CD4-positive, alpha-beta memory T cell (primary cell): ENCODE results near the gene AKAP12. TPM values are rescaled to one million over a fixed set of nuclear protein-coding genes. Genes with fewer than 3 reads are reported as not detected.

Experiments used
- CTCF ChIA-PET: fragments of 350-600 bp; sonication (Branson Sonifier 250); formaldehyde crosslinking; loops from one replicate; lab custom pipeline; 2021; ENCODE audit warnings: inconsistent platforms; ENCODE audit not compliant: partially characterized antibody; lab: Charles Lee
- POLR2A ChIA-PET: fragments of 350-600 bp; sonication (Branson Sonifier 250); formaldehyde crosslinking; loops from one replicate; lab custom pipeline; 2021; ENCODE audit not compliant: partially characterized antibody; lab: Charles Lee
- DNase-seq, 5 donors: peaks; one replicate each; pipeline versions ENCODE4 v3.0.0 to v3.0.0-alpha.2; 2020 to 2022; ENCODE audit warnings: mixed read lengths in 1 of 5
- H3K27ac ChIP-seq: one replicate; pipeline ENCODE4 v1.7.0; 2013; ENCODE audit warnings: low read depth, low read length
- H3K27me3 ChIP-seq: 2 replicates; pipeline ENCODE4 v1.7.0; 2013; ENCODE audit warnings: mild to moderate bottlenecking, low read length, moderate library complexity; ENCODE audit not compliant: insufficient read depth
- H3K36me3 ChIP-seq: 2 replicates; pipeline ENCODE4 v1.7.0; 2013; ENCODE audit warnings: mild to moderate bottlenecking, low read length, moderate library complexity; ENCODE audit not compliant: insufficient read depth
- H3K4me1 ChIP-seq: 2 replicates; pipeline ENCODE4 v1.7.0; 2013; ENCODE audit warnings: mild to moderate bottlenecking, low read length, moderate library complexity; ENCODE audit not compliant: insufficient read depth
- H3K4me3 ChIP-seq, 2 donors: one replicate each; pipeline ENCODE4 v1.7.0; 2013; ENCODE audit warnings: low read length in 2 of 2, mild to moderate bottlenecking in 1 of 2
- H3K9me3 ChIP-seq, 2 donors: one replicate each; pipeline ENCODE4 v1.7.0; 2013; ENCODE audit warnings: low read length in 2 of 2, control low read depth in 1 of 2; ENCODE audit not compliant: control insufficient read depth in 1 of 2
- H3K27ac Mint-ChIP-seq, 7 donors: one replicate each; pipeline ENCODE4 v1.8.0; 2020 to 2021; ENCODE audit warnings: mixed read lengths in 7 of 7, mild to moderate bottlenecking in 6 of 7, inconsistent platforms in 3 of 7, moderate library complexity in 3 of 7
- H3K27me3 Mint-ChIP-seq, 2 donors: one replicate each; pipeline ENCODE4 v1.8.0; 2020 to 2021; ENCODE audit warnings: mixed read lengths in 2 of 2
- H3K36me3 Mint-ChIP-seq, 2 donors: one replicate each; pipeline ENCODE4 v1.8.0; 2020 to 2021; ENCODE audit warnings: mixed read lengths in 2 of 2, inconsistent platforms in 1 of 2, mild to moderate bottlenecking in 1 of 2
- H3K4me1 Mint-ChIP-seq, 4 donors: one replicate each; pipeline ENCODE4 v1.8.0; 2020 to 2021; ENCODE audit warnings: mixed read lengths in 4 of 4, mild to moderate bottlenecking in 1 of 4
- H3K4me3 Mint-ChIP-seq, 8 donors: one replicate each; pipeline ENCODE4 v1.8.0; 2020 to 2021; ENCODE audit warnings: mixed read lengths in 8 of 8, mild to moderate bottlenecking in 7 of 8, moderate library complexity in 6 of 8, inconsistent platforms in 3 of 8
- H3K9me3 Mint-ChIP-seq, 8 donors: one replicate each; pipeline ENCODE4 v1.8.0; 2020 to 2021; ENCODE audit warnings: mixed read lengths in 8 of 8, mild to moderate bottlenecking in 5 of 8, inconsistent platforms in 3 of 8, moderate library complexity in 1 of 8
- intact Hi-C: fragments of 100-400 bp; cut with micrococcal nuclease; formaldehyde crosslinking; loops from one replicate; pipeline ENCODE4 v1.15.1; 2023
- polyA plus RNA-seq, 2 donors: library from polyadenylated mRNA; unstranded; fragments of 300-500 nt; fragmentation: Illumina TruSeq; gene quantifications; one replicate each; pipeline ENCODE4 v1.2.3, GENCODE V29; 2021
- total RNA-seq, 2 experiments: library from RNA; stranded (reverse); gene quantifications; one replicate each; pipeline ENCODE4 v1.2.3, GENCODE V29; 2021

Gene AKAP12
- total and polyA plus RNA-seq, 4 experiments from 2014 or later: 0.96 to 1.1 TPM; not detected in 2

DNA sequence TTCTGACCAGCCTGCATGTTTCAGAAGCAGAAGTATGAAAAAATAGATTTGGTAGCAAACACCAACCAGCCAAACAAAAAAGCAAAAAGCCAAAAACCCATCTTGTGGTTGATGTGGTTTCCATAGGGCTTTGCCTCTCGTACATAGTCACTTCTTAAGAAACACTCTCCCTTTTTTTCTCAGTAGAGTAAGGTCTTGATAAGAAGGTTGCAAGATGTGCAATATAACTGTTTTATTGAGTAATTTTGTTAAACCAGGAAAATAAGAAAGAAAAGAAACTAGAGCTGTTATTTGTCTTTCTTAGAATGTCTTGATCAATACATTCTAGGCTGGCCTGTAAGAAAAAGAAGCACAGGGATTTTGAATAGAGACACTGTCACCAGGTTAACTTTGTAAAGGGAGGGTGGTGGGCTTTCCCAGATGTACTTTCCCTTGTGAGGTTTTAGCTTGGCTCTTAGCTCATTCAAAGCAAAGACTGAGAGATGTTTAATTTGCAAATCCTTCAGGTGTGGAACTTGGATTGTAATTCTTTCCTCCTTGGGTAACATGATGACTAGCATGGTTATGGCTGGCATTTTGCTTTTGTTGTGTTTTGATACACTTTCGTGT is 49.7 kb downstream of the AKAP12 start:
- peak in 2 of 5 donors; percentile 1 to 8 for DNase-seq
- Mint-ChIP-seq H3K27me3 (peaks cover 14 to 21% of the 10 kb centered on the region in 2 donors), H3K4me3 (peak overlapping the region in 2 of 8 donors; percentile 8 to 11), H3K36me3 (no peaks in the 10 kb centered on the region), H3K9me3 (no peaks in the 10 kb centered on the region), H3K4me1 (peaks cover 16 to 36% (median 28%) of the 10 kb centered on the region in 4 donors), H3K27ac (peak overlapping the region in 1 of 7 donors; percentile 32)
- Histone ChIP-seq H3K27me3 (no peaks in the 10 kb centered on the region), H3K36me3 (no peaks in the 10 kb centered on the region), H3K4me1 (peaks cover 15% of the 10 kb centered on the region), H3K4me3 (no peak overlapping the region), H3K9me3 (no peaks in the 10 kb centered on the region), H3K27ac (no peak overlapping the region)
- intact Hi-C loops: no loop called here
- ChIA-PET CTCF (interaction anchor here (0.8 to 1.3 kb wide), 2 partner anchors 9 to 35 kb away, joined by 3 to 4 read pairs; no protein-coding TSS in a partner anchor), POLR2A (no interaction called here)

DNA sequence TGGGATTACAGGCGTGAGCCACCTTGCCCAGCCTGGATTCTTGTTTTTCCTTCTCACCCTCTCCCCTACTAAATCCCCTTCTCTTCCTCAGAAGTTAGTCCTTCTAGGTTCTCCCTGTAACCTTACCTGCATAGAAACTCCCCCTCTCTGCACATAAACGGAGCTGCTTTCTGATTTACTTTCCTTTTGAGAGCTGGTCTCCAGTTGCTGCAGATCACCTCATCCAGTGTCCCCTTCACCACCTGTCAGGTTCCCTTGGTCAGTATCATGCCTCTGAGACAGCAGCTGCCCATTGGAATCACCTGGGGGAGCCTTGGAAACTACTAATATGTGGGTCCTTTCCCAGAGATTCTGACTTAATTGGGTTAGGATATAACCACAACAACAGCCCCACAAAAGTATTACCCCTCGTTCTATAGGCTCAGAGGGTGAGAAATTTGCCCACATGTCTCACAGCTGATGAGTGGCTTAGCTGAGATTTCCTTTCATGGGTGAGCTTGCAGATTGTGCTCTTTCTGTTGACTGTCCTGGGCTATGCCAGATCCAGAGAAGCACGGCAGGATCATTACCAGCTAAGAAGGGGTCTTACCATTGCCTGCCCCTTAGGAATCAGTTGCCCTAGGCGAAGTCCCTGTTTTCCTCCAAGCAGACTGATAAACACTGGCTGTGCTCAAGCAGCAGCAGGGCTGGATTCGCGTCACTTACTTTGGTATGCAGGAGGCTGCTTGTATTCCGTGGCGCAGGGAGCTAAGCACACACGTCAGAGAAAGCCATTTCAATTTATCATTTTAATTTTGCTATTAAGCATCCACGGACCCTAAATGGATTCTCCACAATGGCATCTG is 51.3 kb downstream of the AKAP12 start:
- POLR2A ChIA-PET: no interaction called here
- no peaks in the 10 kb centered on the region for H3K36me3 ChIP-seq
- peaks cover 9 to 27% (median 19%) of the 10 kb centered on the region in 4 donors for H3K4me1 Mint-ChIP-seq
- no peaks in the 10 kb centered on the region for H3K36me3 Mint-ChIP-seq
- no peaks in the 10 kb centered on the region for H3K9me3 ChIP-seq
- intact Hi-C loops: no loop called here
- H3K27ac ChIP-seq: no peak overlapping the region
- H3K4me3 Mint-ChIP-seq: no peak overlapping the region
- no peak for DNase-seq
- H3K4me1 ChIP-seq: peaks cover 12% of the 10 kb centered on the region
- no peak overlapping the region for H3K27ac Mint-ChIP-seq
- H3K9me3 Mint-ChIP-seq: no peaks in the 10 kb centered on the region
- H3K4me3 ChIP-seq: no peak overlapping the region
- peaks cover 18 to 23% of the 10 kb centered on the region in 2 donors for H3K27me3 Mint-ChIP-seq
- H3K27me3 ChIP-seq: no peaks in the 10 kb centered on the region
- CTCF ChIA-PET: interaction anchor here (1.2 kb wide), 1 partner anchor 34 kb away, joined by 4 read pairs; no protein-coding TSS in a partner anchor

DNA sequence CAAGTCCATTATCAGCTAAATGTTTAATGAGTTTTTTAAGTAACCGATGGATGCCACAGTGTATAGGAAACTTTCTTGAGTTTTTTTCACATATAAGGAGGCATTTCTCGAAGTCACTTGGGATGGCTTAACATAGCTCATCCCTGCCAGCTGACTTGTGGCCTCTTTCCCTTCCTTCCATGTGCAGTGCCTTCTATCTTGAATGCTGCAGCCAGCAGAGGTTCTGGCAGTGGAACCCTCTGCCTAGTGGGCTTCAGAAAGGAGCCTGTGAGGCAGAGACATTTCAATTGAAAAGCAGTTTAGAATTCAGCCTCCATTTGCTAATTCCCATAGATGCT is 51.9 kb downstream of the AKAP12 start:
- CTCF ChIA-PET: interaction anchor here (1.2 kb wide), 1 partner anchor 33 kb away, joined by 4 read pairs; no protein-coding TSS in a partner anchor
- Mint-ChIP-seq H3K4me3 (no peak overlapping the region), H3K36me3 (no peaks in the 10 kb centered on the region), H3K4me1 (peaks cover 9 to 24% (median 16%) of the 10 kb centered on the region in 4 donors), H3K9me3 (no peaks in the 10 kb centered on the region), H3K27ac (no peak overlapping the region), H3K27me3 (peaks cover 18 to 22% of the 10 kb centered on the region in 2 donors)
- Histone ChIP-seq H3K27me3 (no peaks in the 10 kb centered on the region), H3K27ac (no peak overlapping the region), H3K4me1 (peaks cover 12% of the 10 kb centered on the region), H3K4me3 (no peak overlapping the region), H3K9me3 (no peaks in the 10 kb centered on the region), H3K36me3 (no peaks in the 10 kb centered on the region)
- DNase-seq: no peak
- intact Hi-C loops: no loop called here
- POLR2A ChIA-PET: no interaction called here

DNA sequence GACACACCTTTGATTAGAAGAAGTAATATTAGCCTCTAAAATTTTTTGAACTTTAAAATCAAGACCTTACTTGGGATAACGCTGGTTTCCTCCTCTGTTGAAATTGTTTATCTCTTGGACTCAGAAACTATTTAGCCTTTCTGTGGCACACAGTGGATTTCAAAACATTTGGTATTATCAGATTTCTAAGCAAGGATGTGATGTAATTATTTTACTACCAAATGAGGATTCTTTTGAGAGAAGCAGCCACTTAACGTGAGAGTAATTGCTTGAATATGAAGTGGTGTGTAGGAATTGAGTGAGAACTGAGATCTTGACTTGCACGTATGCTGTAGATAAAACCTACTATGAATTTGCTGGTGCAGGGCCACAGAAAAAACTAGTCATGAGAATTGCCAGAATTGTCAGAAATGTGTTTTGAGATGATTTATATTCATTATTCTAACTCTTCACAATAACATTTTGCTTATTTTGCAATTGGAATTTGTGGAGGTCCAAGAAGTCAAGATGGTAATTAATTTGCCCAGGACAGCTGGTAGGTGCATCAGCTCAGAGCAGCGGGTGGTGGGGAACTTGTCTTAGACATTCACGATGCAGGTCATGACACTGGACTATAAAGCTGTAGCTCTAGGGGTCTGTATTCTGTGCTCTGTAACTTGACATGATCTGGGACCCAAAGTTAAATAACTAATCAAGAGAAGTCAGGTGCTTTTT is 53.4 kb downstream of the AKAP12 start:
- H3K36me3 Mint-ChIP-seq: no peaks in the 10 kb centered on the region
- no peak overlapping the region for H3K4me3 Mint-ChIP-seq
- DNase-seq: no peak
- no peaks in the 10 kb centered on the region for H3K9me3 Mint-ChIP-seq
- CTCF ChIA-PET: no interaction called here
- H3K36me3 ChIP-seq: no peaks in the 10 kb centered on the region
- H3K9me3 ChIP-seq: no peaks in the 10 kb centered on the region
- peaks cover 21 to 23% of the 10 kb centered on the region in 2 donors for H3K27me3 Mint-ChIP-seq
- intact Hi-C loops: no loop called here
- H3K4me1 ChIP-seq: peaks cover 12% of the 10 kb centered on the region
- no peak overlapping the region for H3K27ac Mint-ChIP-seq
- H3K27ac ChIP-seq: no peak overlapping the region
- H3K4me3 ChIP-seq: no peak overlapping the region
- POLR2A ChIA-PET: no interaction called here
- no peaks in the 10 kb centered on the region for H3K27me3 ChIP-seq
- peaks cover 9 to 24% (median 16%) of the 10 kb centered on the region in 4 donors for H3K4me1 Mint-ChIP-seq

DNA sequence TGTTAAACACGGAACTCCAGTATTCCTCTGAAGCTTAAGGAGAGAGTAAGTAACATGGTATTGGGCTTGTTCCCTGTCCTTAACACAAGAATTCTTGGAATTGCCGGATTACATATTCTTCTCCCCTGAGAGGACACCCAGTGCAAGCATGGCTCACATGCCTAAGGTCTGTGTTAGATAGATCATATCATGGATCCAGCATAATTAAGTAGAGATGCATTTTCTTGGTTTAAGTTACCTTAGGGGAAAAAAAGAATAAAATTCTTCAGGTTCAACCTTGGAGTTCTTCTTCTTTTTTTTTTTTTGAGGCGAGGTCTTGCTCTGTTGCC is 53.9 kb downstream of the AKAP12 start:
- H3K27me3 ChIP-seq: no peaks in the 10 kb centered on the region
- H3K4me3 ChIP-seq: no peak overlapping the region
- ChIA-PET CTCF (no interaction called here), POLR2A (no interaction called here)
- Mint-ChIP-seq H3K4me1 (peaks cover 9 to 24% (median 16%) of the 10 kb centered on the region in 4 donors), H3K36me3 (no peaks in the 10 kb centered on the region), H3K27me3 (peaks cover 21 to 23% of the 10 kb centered on the region in 2 donors), H3K9me3 (no peaks in the 10 kb centered on the region), H3K27ac (no peak overlapping the region), H3K4me3 (no peak overlapping the region)
- no peak for DNase-seq
- intact Hi-C loops: no loop called here
- H3K27ac ChIP-seq: no peak overlapping the region
- no peaks in the 10 kb centered on the region for H3K9me3 ChIP-seq
- H3K4me1 ChIP-seq: peaks cover 12% of the 10 kb centered on the region
- H3K36me3 ChIP-seq: no peaks in the 10 kb centered on the region

DNA sequence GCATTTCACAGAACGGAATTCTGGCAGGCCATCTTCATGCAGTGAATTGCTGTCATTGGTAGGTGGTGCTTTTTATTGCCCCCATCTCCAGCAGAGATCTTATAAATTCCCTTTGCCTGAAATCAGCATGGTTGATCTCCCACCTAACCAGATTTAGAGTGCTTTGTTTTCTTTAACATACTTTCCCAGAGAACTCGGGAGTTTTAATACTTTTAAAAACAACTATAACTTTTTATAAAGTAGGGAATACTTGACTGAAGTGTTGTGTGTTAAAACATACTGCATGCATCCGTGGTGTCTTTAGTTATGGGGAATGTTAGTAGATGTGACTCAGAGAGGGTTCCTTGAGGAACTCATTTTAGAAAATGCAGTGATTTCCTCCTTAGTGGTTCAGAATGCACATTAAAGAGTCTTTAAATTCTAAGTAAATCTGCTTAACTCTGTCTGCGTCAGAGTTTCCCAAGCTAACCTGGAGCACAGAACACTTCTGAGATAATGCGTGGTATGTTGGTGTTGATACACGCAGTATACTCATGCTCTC is 54.9 kb downstream of the AKAP12 start:
- Histone ChIP-seq H3K27ac (no peak overlapping the region), H3K36me3 (no peaks in the 10 kb centered on the region), H3K9me3 (no peaks in the 10 kb centered on the region), H3K4me1 (peaks cover 3% of the 10 kb centered on the region), H3K27me3 (no peaks in the 10 kb centered on the region), H3K4me3 (no peak overlapping the region)
- peaks cover 3 to 15% (median 7%) of the 10 kb centered on the region in 4 donors for H3K4me1 Mint-ChIP-seq
- ChIA-PET POLR2A (no interaction called here), CTCF (no interaction called here)
- intact Hi-C loops: no loop called here
- peaks cover 21 to 23% of the 10 kb centered on the region in 2 donors for H3K27me3 Mint-ChIP-seq
- H3K36me3 Mint-ChIP-seq: no peaks in the 10 kb centered on the region
- no peak for DNase-seq
- no peaks in the 10 kb centered on the region for H3K9me3 Mint-ChIP-seq
- no peak overlapping the region for H3K27ac Mint-ChIP-seq
- no peak overlapping the region for H3K4me3 Mint-ChIP-seq

DNA sequence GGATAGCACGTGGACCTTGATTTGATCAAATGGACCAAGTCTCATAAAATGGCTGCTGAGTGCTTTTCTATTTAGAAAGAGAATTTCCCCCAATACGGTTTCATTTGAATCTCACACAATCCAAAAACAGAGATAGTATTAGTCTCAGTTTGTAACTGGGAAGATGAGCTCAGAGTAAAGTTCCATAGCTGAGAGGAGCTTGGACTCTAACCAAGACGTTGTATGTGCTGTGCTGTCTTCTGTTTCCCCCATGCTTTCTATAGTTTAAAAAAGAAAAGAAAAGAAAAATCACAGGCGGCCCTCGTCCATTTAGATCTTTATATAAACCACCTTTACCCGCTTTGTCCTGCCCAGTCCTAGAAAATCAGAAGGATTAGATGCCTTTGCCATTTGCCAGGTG is 58.1 kb downstream of the AKAP12 start:
- ChIA-PET POLR2A (no interaction called here), CTCF (interaction anchor here (2.2 kb wide), 1 partner anchor 27 kb away, joined by 10 read pairs; no protein-coding TSS in a partner anchor)
- no peaks in the 10 kb centered on the region for H3K36me3 Mint-ChIP-seq
- Histone ChIP-seq H3K4me3 (no peak overlapping the region), H3K36me3 (no peaks in the 10 kb centered on the region), H3K27me3 (no peaks in the 10 kb centered on the region), H3K9me3 (no peaks in the 10 kb centered on the region), H3K27ac (no peak overlapping the region), H3K4me1 (no peaks in the 10 kb centered on the region)
- H3K4me3 Mint-ChIP-seq: no peak overlapping the region
- no peak for DNase-seq
- H3K4me1 Mint-ChIP-seq: no peaks in the 10 kb centered on the region
- H3K27me3 Mint-ChIP-seq: peaks cover 16 to 25% of the 10 kb centered on the region in 2 donors
- no peak overlapping the region for H3K27ac Mint-ChIP-seq
- H3K9me3 Mint-ChIP-seq: no peaks in the 10 kb centered on the region
- intact Hi-C loops: no loop called here
